ENCODE results near the gene PCSK5.

DNA sequence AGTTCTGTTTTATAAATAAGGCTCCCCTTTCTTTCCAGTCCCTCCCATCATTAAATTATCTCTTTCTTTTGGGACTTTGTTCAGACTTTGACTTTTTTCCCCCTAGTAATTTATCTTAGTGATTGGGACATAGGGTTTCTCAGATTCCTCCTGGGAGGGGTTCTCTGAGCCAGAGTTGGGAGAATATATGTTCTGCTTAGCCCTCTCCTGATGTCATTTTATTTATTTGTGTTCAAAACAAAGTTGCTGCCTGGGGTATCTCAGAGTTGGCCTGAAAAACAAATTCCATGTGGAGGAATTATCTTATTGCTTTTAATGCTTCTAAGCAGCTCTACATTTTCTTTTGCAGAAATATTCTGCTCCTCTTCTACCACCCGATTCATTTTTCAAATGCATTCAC, 211.0 kb downstream of the PCSK5 start:
- TF ChIP-seq NFIC (IDR thresholded peaks at IDR 0.05) (no peak), TAF1 (IDR thresholded peaks at IDR 0.05; ENCODE audit: low read depth) (no peak), CEBPB (IDR thresholded peaks at IDR 0.05) (no peak), CREB1 (IDR thresholded peaks at IDR 0.05; ENCODE audit: low read depth) (no peak), TEAD4 (IDR thresholded peaks at IDR 0.05) (no peak), ZBTB7A (IDR thresholded peaks at IDR 0.05; ENCODE audit: low read depth) (no peak), EP300 (IDR thresholded peaks at IDR 0.05; ENCODE audit: borderline replicate concordance) (no peak)
- TF ChIP-seq, protein P1, sequence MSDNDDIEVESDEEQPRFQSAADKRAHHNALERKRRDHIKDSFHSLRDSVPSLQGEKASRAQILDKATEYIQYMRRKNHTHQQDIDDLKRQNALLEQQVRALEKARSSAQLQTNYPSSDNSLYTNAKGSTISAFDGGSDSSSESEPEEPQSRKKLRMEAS (IDR thresholded peaks at IDR 0.05), result no peak

Data from Ishikawa (cell line).